ENCODE data around the gene YY1AP1. TPM values are rescaled to one million over a fixed set of nuclear protein-coding genes. Genes with fewer than 3 reads are reported as not detected.

YY1AP1 gene
- total RNA-seq, 1 experiment from 2014 or later = 40.3 TPM

DNA sequence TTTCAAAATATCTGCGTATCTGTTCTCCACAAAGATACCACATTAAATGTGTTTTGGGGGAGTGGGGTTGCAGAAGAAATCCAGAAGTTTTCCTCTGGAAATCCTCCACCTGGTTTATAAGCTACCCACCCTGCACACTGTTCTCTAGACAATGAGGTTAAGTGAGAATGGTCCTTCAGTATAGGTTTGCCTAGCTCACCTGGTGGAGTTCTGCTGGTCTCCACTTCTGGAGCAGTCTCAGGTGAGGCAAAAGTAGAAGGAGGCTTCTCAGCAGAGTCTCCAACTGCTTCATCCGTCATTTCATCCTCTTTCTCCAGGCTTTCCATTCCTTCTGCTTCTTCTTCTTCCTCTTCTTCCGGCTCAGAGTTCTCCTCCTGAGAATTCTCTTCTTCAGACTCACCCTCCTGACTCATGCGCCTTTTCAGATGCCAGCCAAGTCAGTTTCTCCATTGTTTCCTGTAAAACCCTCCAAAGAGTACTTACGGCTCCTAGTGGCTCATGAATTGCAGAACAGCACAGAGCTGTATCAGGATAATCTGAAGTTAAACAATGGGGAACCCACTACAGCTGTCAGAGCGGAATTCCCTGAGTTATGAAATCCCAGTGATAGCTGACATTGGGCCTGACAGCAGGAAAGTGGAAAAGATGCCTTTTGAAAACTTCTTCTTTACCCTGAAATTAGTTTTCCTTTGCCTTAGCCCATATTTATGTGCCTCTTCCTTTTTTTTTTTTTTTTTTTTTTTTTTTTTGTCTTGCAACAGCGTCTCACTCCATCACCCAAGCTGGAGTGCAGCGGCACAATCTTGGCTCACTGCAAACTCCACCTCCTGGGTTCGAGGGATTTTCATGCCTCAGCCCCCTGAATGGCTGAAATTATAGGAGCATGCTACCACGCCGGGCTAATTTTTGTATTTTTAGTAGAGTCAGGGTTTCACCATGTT lies 40.1 kb downstream of the YY1AP1 start (continued):
- TF ChIP-seq, protein P1, sequence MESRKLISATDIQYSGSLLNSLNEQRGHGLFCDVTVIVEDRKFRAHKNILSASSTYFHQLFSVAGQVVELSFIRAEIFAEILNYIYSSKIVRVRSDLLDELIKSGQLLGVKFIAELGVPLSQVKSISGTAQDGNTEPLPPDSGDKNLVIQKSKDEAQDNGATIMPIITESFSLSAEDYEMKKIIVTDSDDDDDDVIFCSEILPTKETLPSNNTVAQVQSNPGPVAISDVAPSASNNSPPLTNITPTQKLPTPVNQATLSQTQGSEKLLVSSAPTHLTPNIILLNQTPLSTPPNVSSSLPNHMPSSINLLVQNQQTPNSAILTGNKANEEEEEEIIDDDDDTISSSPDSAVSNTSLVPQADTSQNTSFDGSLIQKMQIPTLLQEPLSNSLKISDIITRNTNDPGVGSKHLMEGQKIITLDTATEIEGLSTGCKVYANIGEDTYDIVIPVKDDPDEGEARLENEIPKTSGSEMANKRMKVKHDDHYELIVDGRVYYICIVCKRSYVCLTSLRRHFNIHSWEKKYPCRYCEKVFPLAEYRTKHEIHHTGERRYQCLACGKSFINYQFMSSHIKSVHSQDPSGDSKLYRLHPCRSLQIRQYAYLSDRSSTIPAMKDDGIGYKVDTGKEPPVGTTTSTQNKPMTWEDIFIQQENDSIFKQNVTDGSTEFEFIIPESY (IDR thresholded peaks at IDR 0.05; ENCODE audit: extremely low read depth, insufficient replicate concordance, low read length) = no peak
- TF ChIP-seq, protein P2, sequence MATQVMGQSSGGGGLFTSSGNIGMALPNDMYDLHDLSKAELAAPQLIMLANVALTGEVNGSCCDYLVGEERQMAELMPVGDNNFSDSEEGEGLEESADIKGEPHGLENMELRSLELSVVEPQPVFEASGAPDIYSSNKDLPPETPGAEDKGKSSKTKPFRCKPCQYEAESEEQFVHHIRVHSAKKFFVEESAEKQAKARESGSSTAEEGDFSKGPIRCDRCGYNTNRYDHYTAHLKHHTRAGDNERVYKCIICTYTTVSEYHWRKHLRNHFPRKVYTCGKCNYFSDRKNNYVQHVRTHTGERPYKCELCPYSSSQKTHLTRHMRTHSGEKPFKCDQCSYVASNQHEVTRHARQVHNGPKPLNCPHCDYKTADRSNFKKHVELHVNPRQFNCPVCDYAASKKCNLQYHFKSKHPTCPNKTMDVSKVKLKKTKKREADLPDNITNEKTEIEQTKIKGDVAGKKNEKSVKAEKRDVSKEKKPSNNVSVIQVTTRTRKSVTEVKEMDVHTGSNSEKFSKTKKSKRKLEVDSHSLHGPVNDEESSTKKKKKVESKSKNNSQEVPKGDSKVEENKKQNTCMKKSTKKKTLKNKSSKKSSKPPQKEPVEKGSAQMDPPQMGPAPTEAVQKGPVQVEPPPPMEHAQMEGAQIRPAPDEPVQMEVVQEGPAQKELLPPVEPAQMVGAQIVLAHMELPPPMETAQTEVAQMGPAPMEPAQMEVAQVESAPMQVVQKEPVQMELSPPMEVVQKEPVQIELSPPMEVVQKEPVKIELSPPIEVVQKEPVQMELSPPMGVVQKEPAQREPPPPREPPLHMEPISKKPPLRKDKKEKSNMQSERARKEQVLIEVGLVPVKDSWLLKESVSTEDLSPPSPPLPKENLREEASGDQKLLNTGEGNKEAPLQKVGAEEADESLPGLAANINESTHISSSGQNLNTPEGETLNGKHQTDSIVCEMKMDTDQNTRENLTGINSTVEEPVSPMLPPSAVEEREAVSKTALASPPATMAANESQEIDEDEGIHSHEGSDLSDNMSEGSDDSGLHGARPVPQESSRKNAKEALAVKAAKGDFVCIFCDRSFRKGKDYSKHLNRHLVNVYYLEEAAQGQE (IDR thresholded peaks at IDR 0.05; ENCODE audit: low read depth) = no peak
- TF ChIP-seq CBX3 (IDR thresholded peaks at IDR 0.05; ENCODE audit: low read depth) (peak; percentile 62; the same call in 1 of the 2 replicates), YY1 (IDR thresholded peaks at IDR 0.05; ENCODE audit: extremely low read depth, insufficient replicate concordance, low read depth, low read length) (peak; percentile 61), EZH2 (IDR thresholded peaks at IDR 0.05) (no peak), POLR2A (IDR thresholded peaks at IDR 0.05; ENCODE audit: borderline replicate concordance, extremely low read depth, insufficient read depth, insufficient read length) (no peak), CEBPB (IDR thresholded peaks at IDR 0.05; ENCODE audit: low read depth) (peak; percentile 43; the same call in 1 of the 2 replicates), EGR1 (IDR thresholded peaks at IDR 0.05; ENCODE audit: low read depth) (no peak), TCF7L2 (IDR thresholded peaks at IDR 0.05; ENCODE audit: borderline replicate concordance, extremely low read depth, insufficient read depth, insufficient read length) (no peak), EZH2phosphoT487 (IDR thresholded peaks at IDR 0.05; ENCODE audit: borderline replicate concordance) (no peak)
